Uterus (tissue), 4 donors: ENCODE measurements around the gene PITPNM3. TPM values are rescaled to one million over a fixed set of nuclear protein-coding genes. Genes with fewer than 3 reads are reported as not detected.

Experiments
- DNase-seq, 2 donors: peaks; one replicate each; pipeline ENCODE4 v3.0.0-alpha.2; 2019 to 2020
- H3K27ac ChIP-seq, 2 donors: fragments of 200-600 bp; sonication (generic); 1 replicate in 1 of 2; 2 replicates in 1 of 2; pipeline ENCODE4 v1.5.1; 2016 to 2018
- H3K27me3 ChIP-seq, 2 donors: fragments of 200-600 bp; sonication (generic); one replicate each; pipeline ENCODE4 v1.5.1; 2018 to 2019; ENCODE audit warnings: control low read depth in 1 of 2
- H3K36me3 ChIP-seq, 2 donors: fragments of 200-600 bp; sonication (generic); one replicate each; pipeline ENCODE4 v1.5.1; 2019; ENCODE audit warnings: control low read depth in 1 of 2
- H3K4me1 ChIP-seq, 2 donors: fragments of 200-600 bp; sonication (generic); one replicate each; pipeline ENCODE4 v1.5.1; 2018 to 2019; ENCODE audit warnings: control low read depth in 1 of 2
- H3K4me3 ChIP-seq, 2 donors: fragments of 200-600 bp; sonication (generic); 1 replicate in 1 of 2; 2 replicates in 1 of 2; pipeline ENCODE4 v1.5.1; 2018 to 2019; ENCODE audit warnings: mild to moderate bottlenecking in 1 of 2
- H3K9me3 ChIP-seq, 2 donors: fragments of 200-600 bp; sonication (generic); one replicate each; pipeline ENCODE4 v1.5.1; 2019; ENCODE audit warnings: control low read depth in 1 of 2
- POLR2A ChIP-seq, 2 donors: fragments of 450-650 bp; IDR thresholded peaks; one replicate each; pipeline ENCODE4 v1.6.1; 2016; ENCODE audit warnings: antibody characterized with exemption in 2 of 2, mild to moderate bottlenecking in 1 of 2, moderate library complexity in 1 of 2
- intact Hi-C: fragments of 100-400 bp; cut with DNase I; formaldehyde crosslinking; loops from one replicate; pipeline ENCODE4 v1.15.1; 2023; ENCODE audit warnings: low total_unique reads
- total RNA-seq, 4 donors: library from RNA; depleted of rRNA in 3 of 4; stranded (reverse); fragments of >200 nt in 3 of 4; gene quantifications; one replicate each; pipeline versions ENCODE4 v1.1.0 to v1.2.4, GENCODE V29; 2014 to 2023
- TF ChIP-seq, protein P1 (sequence below), 4 experiments: fragments of 200-600 bp in 2 of 4; fragments of 450-650 bp in 2 of 4; sonication (generic) in 2 of 4; IDR thresholded peaks; one replicate each; pipeline ENCODE4 v1.5.1; 2016 to 2019; ENCODE audit warnings: antibody characterized with exemption in 4 of 4, mild to moderate bottlenecking in 2 of 4, moderate library complexity in 1 of 4
- donor health status: DM: yes; HTN: yes; CAD: no.

Gene PITPNM3
- total RNA-seq, 4 donors from 2014 or later = 0.59 to 9.3 (median 6.1) TPM

GRCh38 chr17:6551356-6551755 is 5.0 kb downstream of the PITPNM3 start:
- Histone ChIP-seq H3K4me3 (no peak overlapping the region), H3K4me1 (peaks cover 0 to 6% of the 10 kb centered on the region in 2 donors), H3K27ac (no peak overlapping the region), H3K9me3 (no peaks in the 10 kb centered on the region), H3K36me3 (no peaks in the 10 kb centered on the region), H3K27me3 (peaks cover 3 to 5% of the 10 kb centered on the region in 2 donors)
- no peak for TF ChIP-seq POLR2A (IDR thresholded peaks at IDR 0.05)
- TF ChIP-seq, protein P1, sequence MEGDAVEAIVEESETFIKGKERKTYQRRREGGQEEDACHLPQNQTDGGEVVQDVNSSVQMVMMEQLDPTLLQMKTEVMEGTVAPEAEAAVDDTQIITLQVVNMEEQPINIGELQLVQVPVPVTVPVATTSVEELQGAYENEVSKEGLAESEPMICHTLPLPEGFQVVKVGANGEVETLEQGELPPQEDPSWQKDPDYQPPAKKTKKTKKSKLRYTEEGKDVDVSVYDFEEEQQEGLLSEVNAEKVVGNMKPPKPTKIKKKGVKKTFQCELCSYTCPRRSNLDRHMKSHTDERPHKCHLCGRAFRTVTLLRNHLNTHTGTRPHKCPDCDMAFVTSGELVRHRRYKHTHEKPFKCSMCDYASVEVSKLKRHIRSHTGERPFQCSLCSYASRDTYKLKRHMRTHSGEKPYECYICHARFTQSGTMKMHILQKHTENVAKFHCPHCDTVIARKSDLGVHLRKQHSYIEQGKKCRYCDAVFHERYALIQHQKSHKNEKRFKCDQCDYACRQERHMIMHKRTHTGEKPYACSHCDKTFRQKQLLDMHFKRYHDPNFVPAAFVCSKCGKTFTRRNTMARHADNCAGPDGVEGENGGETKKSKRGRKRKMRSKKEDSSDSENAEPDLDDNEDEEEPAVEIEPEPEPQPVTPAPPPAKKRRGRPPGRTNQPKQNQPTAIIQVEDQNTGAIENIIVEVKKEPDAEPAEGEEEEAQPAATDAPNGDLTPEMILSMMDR (IDR thresholded peaks at IDR 0.05) = no peak
- no peak for DNase-seq
- intact Hi-C loops = no loop called here

GRCh38 chr17:6549384-6550036 is 6.8 kb downstream of the PITPNM3 start:
- H3K4me1 ChIP-seq = no peaks in the 10 kb centered on the region
- peaks cover 0 to 2% of the 10 kb centered on the region in 2 donors for H3K27me3 ChIP-seq
- DNase-seq = no peak
- intact Hi-C loops = no loop called here
- H3K27ac ChIP-seq = no peak overlapping the region
- no peak overlapping the region for H3K4me3 ChIP-seq
- no peaks in the 10 kb centered on the region for H3K9me3 ChIP-seq
- no peaks in the 10 kb centered on the region for H3K36me3 ChIP-seq
- no peak for TF ChIP-seq POLR2A (IDR thresholded peaks at IDR 0.05)
- TF ChIP-seq, protein P1 (IDR thresholded peaks at IDR 0.05) = no peak

- H3K4me1 ChIP-seq = no peaks in the 10 kb centered on the region
- no peaks in the 10 kb centered on the region for H3K9me3 ChIP-seq
- no peak for DNase-seq
- H3K36me3 ChIP-seq = no peaks in the 10 kb centered on the region
- no peak overlapping the region for H3K4me3 ChIP-seq
- peak overlapping the region; percentile 5 to 52 for H3K27ac ChIP-seq
- intact Hi-C loops = no loop called here
- no peak for TF ChIP-seq POLR2A (IDR thresholded peaks at IDR 0.05)
- TF ChIP-seq, protein P1 (IDR thresholded peaks at IDR 0.05) = no peak
- H3K27me3 ChIP-seq = no peaks in the 10 kb centered on the region
Measured at GRCh38 chr17:6548578-6549330, 7.6 kb downstream of the PITPNM3 start.

DNA sequence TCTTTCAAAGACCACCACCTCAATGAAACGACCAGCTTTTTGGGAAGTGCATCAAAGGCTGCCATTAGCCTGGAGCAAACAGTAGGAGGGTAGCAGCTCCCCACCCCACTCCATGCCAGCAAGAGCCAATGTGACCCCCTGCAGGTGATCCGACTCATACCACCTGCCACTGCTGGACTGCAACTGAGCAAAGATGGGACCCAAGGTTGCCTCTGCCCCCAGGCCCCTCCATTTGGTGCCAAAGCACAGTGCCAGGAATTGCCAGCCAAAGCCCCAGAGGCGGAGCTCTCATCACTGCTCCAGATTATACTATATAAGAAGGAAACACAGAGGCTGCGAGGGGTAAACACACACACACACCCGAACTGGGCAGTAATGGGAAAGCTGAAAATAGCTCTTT is 8.3 kb downstream of the PITPNM3 start:
- Histone ChIP-seq H3K36me3 (no peaks in the 10 kb centered on the region), H3K4me1 (no peaks in the 10 kb centered on the region), H3K27ac (peak overlapping the region in 1 of 2 donors; percentile 52), H3K27me3 (no peaks in the 10 kb centered on the region), H3K9me3 (no peaks in the 10 kb centered on the region), H3K4me3 (no peak overlapping the region)
- no peak for DNase-seq
- no peak for TF ChIP-seq POLR2A (IDR thresholded peaks at IDR 0.05)
- TF ChIP-seq, protein P1 (IDR thresholded peaks at IDR 0.05) = no peak
- intact Hi-C loops = no loop called here

GRCh38 chr17:6547336-6547735 is 9.0 kb downstream of the PITPNM3 start:
- TF ChIP-seq POLR2A (IDR thresholded peaks at IDR 0.05) = no peak
- TF ChIP-seq, protein P1 (IDR thresholded peaks at IDR 0.05) = no peak
- no peaks in the 10 kb centered on the region for H3K27me3 ChIP-seq
- intact Hi-C loops = no loop called here
- H3K27ac ChIP-seq = no peak overlapping the region
- H3K9me3 ChIP-seq = no peaks in the 10 kb centered on the region
- H3K4me3 ChIP-seq = no peak overlapping the region
- no peak for DNase-seq
- no peaks in the 10 kb centered on the region for H3K4me1 ChIP-seq
- H3K36me3 ChIP-seq = no peaks in the 10 kb centered on the region
